Activated T-helper 1 cell treated with anti-CD3 and anti-CD28 coated beads, Interleukin-12 subunit alpha, Interleukin-12 subunit beta, Interleukin-2, Interleukin-4 antibody, amounts not matched to agents 30 ng/mL and 10 ng/mL and 1 ng/mL, durations not matched to agents 14 hours and 24 hours and 36 hours (primary cell): Measurements from ENCODE around the gene FKBP1B. TPM values are rescaled to one million over a fixed set of nuclear protein-coding genes. Genes with fewer than 3 reads are reported as not detected.
"Not testable (repeated sequence)": the region's sequence is repeated elsewhere in the genome, so short reads cannot be mapped to it uniquely, and the experiment has no call there.

Experiments
- DNase-seq: peaks from one replicate; pipeline ENCODE4 v3.0.0; 2021; ENCODE audit warnings: low spot score
- H3K27ac Mint-ChIP-seq: one replicate; pipeline ENCODE4 v1.8.0; 2021; ENCODE audit warnings: mild to moderate bottlenecking, mixed read lengths
- H3K27me3 Mint-ChIP-seq: one replicate; pipeline ENCODE4 v1.8.0; 2022; ENCODE audit warnings: mild to moderate bottlenecking, moderate library complexity, mixed read lengths; ENCODE audit not compliant: insufficient read depth
- H3K36me3 Mint-ChIP-seq: one replicate; pipeline ENCODE4 v1.8.0; 2021; ENCODE audit warnings: low read depth, mixed read lengths
- H3K4me1 Mint-ChIP-seq: one replicate; pipeline ENCODE4 v1.8.0; 2021; ENCODE audit warnings: low read depth, mixed read lengths
- H3K4me3 Mint-ChIP-seq: one replicate; pipeline ENCODE4 v1.8.0; 2021; ENCODE audit warnings: mild to moderate bottlenecking, moderate library complexity, mixed read lengths
- H3K9me3 Mint-ChIP-seq: one replicate; pipeline ENCODE4 v1.8.0; 2021; ENCODE audit warnings: mixed read lengths
- intact Hi-C: fragments of 100-400 bp; cut with micrococcal nuclease; formaldehyde crosslinking; loops from one replicate; pipeline ENCODE4 v1.15.1; 2024
- total RNA-seq: library from RNA; stranded (reverse); gene quantifications from 2 replicates; pipeline ENCODE4 v1.2.3, GENCODE V29; 2022

The FKBP1B gene
- total RNA-seq, 1 donor from 2014 or later: 0.47 TPM

DNA sequence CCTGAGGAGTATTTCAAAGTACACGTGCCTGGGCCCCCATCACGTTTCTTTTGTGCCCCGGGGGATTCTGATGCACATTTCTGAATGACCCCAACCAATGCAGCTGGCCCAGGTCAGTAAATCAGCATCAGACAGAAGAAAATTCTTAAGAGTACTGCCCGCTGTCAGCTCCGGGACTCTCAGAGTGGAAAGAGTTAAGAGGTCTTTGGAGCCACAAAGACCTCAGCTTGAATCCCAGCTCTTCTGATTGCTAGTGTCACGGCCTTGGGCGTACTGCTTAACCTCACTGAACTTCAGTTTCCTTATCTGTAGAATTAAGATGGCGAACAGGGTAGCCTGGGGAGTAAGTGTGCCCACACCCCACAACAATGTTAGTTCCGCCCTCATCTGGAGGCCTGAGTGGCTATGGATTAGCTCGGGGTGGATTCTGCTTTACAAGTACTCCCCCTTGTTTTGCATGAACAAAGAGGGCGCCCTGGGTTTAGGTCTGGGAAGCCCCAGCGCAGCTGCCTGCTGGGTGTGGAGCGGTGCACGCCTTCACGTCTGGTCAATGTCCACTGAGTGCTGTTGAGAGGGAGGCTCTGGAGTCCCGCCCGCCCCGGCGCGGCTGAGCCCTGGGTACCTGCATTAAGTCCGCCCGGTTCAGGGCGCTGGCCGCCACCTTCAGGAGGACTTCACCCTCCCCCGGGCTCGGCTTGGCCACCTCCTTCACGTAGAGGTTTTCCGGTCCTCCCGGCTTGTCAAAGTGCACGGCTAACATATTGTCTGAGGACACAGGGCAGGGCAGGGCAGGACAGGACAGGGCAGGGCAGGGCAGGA lies 34.2 kb downstream of the FKBP1B start:
- Mint-ChIP-seq H3K27ac (peak overlapping the region; percentile 75), H3K4me1 (peaks cover 18% of the 10 kb centered on the region), H3K27me3 (no peaks in the 10 kb centered on the region), H3K9me3 (no peaks in the 10 kb centered on the region), H3K36me3 (peaks cover 5% of the 10 kb centered on the region), H3K4me3 (peak overlapping the region; percentile 85)
- intact Hi-C loops: loop anchor here (1.0 to 5.0 kb wide), 9 partner anchors 7 to 299 kb away; partner anchors contain the start of genes ATAD2B, FAM228B, PFN4 and SF3B6
- no peak for DNase-seq

- Mint-ChIP-seq H3K36me3 (peaks cover 6% of the 10 kb centered on the region), H3K27me3 (no peaks in the 10 kb centered on the region), H3K27ac (peak within 1 kb of the TSS; percentile 75), H3K4me3 (peak within 1 kb of the TSS; percentile 85), H3K4me1 (peaks cover 18% of the 10 kb centered on the region), H3K9me3 (no peaks in the 10 kb centered on the region)
- intact Hi-C loops: loop anchor here (1.0 to 5.0 kb wide), 9 partner anchors 8 to 298 kb away; partner anchors contain the start of genes ATAD2B, FAM228B, PFN4 and SF3B6
- peak; percentile 77 for DNase-seq
These were observed 35.1 kb downstream of the FKBP1B start, which contains the start of gene TP53I3 for GRCh38 chr2:24084386-24085199. TP53I3 (minus strand) TSS chr2:24084834; CDS start chr2:24084326, 508 bp downstream.

GRCh38 chr2:24085200-24085489 lies 35.6 kb downstream of the FKBP1B start:
- H3K27ac Mint-ChIP-seq: no peak overlapping the region
- intact Hi-C loops: loop anchor here (2.0 kb wide), 2 partner anchors 38 to 158 kb away; partner anchors contain the start of genes ATAD2B and WDCP
- H3K9me3 Mint-ChIP-seq: no peaks in the 10 kb centered on the region
- H3K4me3 Mint-ChIP-seq: peak overlapping the region; percentile 85
- peaks cover 6% of the 10 kb centered on the region for H3K36me3 Mint-ChIP-seq
- H3K27me3 Mint-ChIP-seq: no peaks in the 10 kb centered on the region
- DNase-seq: no peak
- peaks cover 18% of the 10 kb centered on the region for H3K4me1 Mint-ChIP-seq

GRCh38 chr2:24086241-24086640 lies 36.7 kb downstream of the FKBP1B start:
- no peak for DNase-seq
- peaks cover 18% of the 10 kb centered on the region for H3K4me1 Mint-ChIP-seq
- intact Hi-C loops: no loop called here

DNA sequence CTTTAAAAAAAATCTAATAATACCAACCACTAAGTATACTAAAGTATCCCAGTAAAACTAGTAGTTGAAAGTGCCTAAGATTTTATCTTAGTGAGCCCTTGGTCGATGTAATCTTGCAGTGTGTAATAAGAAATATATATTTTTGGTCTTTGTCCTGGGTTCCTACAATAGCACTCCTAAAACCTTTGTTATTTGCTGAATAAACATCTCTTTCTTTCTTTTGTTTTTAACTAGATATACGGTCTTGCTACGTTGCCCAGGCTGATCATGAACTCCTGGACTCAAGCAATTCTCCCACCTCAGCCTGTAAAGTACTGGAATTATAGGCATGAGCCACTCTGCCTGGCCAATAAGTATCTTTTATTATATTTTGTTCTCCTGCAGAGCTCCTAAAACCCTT lies 37.5 kb downstream of the FKBP1B start:
- intact Hi-C loops: no loop called here
- Mint-ChIP-seq H3K27ac (no peak overlapping the region), H3K36me3 (peaks cover 6% of the 10 kb centered on the region), H3K4me3 (no peak overlapping the region), H3K27me3 (no peaks in the 10 kb centered on the region), H3K9me3 (no peaks in the 10 kb centered on the region), H3K4me1 (peaks cover 18% of the 10 kb centered on the region)
- DNase-seq: no peak

More at GRCh38 chr2:24086241-24086640, 36.7 kb downstream of the FKBP1B start:
- Mint-ChIP-seq H3K27ac (no peak overlapping the region), H3K27me3 (no peaks in the 10 kb centered on the region), H3K36me3 (peaks cover 6% of the 10 kb centered on the region), H3K9me3 (no peaks in the 10 kb centered on the region), H3K4me3 (no peak overlapping the region)

DNA sequence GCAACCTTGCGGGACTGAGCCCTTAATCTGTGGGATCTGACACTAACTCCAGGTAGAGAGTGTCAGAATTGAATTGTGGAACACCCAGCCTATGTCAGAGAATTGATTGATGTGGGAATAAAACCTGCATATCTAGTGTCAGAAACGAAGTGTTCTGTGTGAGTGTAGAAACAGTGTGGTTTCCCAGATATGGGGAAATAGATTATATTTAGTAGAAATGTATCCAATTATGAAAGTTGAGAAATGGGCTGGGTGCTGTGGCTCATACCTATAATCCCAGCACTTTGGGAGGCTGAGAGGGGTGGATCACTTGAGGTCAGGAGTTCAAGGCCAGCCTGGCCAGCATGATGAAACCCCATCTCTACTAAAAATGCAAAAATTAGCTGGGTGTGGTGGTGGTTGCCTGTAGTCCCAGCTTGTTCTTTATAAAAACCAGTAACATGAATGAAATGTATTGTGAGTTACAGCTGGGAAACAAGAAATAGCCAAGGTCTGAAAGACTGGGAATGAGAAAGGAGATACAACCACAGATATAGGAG lies 39.3 kb downstream of the FKBP1B start:
- no peak overlapping the region for H3K27ac Mint-ChIP-seq
- no peaks in the 10 kb centered on the region for H3K9me3 Mint-ChIP-seq
- peaks cover 6% of the 10 kb centered on the region for H3K36me3 Mint-ChIP-seq
- intact Hi-C loops: no loop called here
- H3K27me3 Mint-ChIP-seq: no peaks in the 10 kb centered on the region
- H3K4me1 Mint-ChIP-seq: peaks cover 12% of the 10 kb centered on the region
- H3K4me3 Mint-ChIP-seq: no peak overlapping the region
- no peak for DNase-seq

DNA sequence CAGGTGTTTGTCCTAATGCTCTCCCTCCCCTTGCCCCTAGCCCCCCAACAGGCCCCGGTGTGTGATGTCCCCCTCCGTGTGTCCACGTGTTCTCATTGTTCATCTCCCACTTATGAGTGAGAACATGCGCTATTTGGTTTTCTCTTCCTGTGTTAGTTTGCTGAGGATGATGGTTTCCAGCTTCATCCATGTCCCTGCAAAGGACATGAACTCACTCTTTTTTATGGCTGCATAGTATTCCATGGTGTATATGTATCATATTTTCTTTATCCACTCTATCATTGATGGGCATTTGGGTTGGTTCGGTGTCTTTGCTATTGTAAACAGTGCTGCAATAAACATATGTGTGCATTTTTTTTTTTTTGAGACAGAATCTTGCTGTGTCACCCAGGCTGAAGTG lies 43.7 kb downstream of the FKBP1B start:
- not testable (repeated sequence) for H3K9me3 Mint-ChIP-seq

DNA sequence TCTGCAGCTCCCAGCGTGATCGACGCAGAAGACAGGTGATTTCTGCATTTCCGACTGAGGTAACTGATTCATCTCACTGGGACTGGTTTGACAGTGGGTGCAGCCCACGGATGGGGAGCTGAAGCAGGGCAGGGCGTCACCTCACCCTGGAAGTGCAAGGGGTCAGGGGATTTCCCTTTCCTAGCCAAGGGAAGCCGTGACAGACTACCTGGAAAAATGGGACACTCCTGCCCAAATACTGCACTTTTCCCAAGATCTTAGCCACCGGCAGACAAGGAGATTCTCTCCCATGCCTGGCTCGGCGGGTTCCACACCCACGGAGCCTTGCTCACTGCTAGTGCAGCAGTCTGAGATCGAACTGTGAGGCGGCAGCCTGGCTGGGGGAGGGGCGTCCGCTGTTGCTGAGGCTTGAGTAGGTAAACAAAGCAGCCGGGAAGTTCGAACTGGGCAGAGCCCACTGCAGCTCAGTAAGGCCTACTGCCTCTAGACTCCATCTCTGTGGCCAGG lies 45.7 kb downstream of the FKBP1B start:
- H3K27me3 Mint-ChIP-seq, DNase-seq, H3K4me1 Mint-ChIP-seq, H3K9me3 Mint-ChIP-seq, H3K4me3 Mint-ChIP-seq, H3K27ac Mint-ChIP-seq, intact Hi-C loops, H3K36me3 Mint-ChIP-seq: not testable (repeated sequence)

More for the DNA sequence above, 43.7 kb downstream of the FKBP1B start:
- H3K27me3 Mint-ChIP-seq, H3K4me1 Mint-ChIP-seq, H3K4me3 Mint-ChIP-seq, DNase-seq, intact Hi-C loops, H3K27ac Mint-ChIP-seq: not testable (repeated sequence)
- H3K36me3 Mint-ChIP-seq: peaks cover 10% of the 10 kb centered on the region

GRCh38 chr2:24100732-24101131 lies 51.2 kb downstream of the FKBP1B start:
- H3K36me3 Mint-ChIP-seq, H3K4me3 Mint-ChIP-seq, H3K27me3 Mint-ChIP-seq, H3K27ac Mint-ChIP-seq, H3K4me1 Mint-ChIP-seq, H3K9me3 Mint-ChIP-seq, intact Hi-C loops, DNase-seq: not testable (repeated sequence)

DNA sequence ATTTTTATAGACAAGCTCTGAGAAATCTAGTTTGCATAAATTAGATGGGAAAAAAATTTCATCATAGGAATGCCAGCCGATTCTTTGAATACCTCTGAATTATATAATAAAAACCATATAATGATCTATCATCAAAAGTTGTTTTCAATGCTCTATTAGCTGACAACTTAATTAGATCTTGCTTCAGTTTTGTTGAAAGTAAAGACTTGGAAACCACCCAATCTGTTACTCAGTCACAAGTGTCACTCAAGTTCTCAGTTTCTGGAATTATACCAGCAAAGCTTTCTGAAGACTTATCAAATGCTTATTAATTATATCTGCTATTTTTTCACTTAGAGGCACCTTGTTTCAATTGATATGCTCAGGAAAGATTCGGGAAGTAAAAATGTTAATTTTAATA lies 52.5 kb downstream of the FKBP1B start:
- intact Hi-C loops: no loop called here
- no peak overlapping the region for H3K27ac Mint-ChIP-seq
- no peak for DNase-seq
- peaks cover 2% of the 10 kb centered on the region for H3K27me3 Mint-ChIP-seq
- H3K4me3 Mint-ChIP-seq: no peak overlapping the region
- H3K36me3 Mint-ChIP-seq: peaks cover 1% of the 10 kb centered on the region
- peaks cover 14% of the 10 kb centered on the region for H3K9me3 Mint-ChIP-seq
- no peaks in the 10 kb centered on the region for H3K4me1 Mint-ChIP-seq

DNA sequence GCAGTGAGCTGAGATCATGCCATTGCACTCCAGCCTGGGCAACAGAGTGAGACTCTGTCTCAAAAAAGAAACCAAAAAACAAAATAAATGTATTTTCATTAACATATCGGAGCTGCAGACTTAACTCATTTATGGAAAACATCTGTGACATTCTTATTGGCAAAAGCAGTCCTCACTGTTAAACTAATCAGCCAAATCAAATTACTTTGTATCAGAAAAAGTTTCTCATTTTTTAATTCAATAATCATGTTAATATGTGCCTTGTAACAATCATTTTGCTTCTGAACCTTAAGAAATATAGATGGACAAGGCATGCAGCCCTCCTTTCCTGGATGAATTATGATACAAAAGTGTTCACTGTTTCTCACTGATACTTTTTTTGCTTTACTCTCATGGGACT lies 53.1 kb downstream of the FKBP1B start:
- DNase-seq: no peak
- Mint-ChIP-seq H3K9me3 (peaks cover 20% of the 10 kb centered on the region), H3K27me3 (peaks cover 5% of the 10 kb centered on the region), H3K36me3 (peaks cover 1% of the 10 kb centered on the region), H3K27ac (no peak overlapping the region), H3K4me1 (no peaks in the 10 kb centered on the region), H3K4me3 (no peak overlapping the region)
- intact Hi-C loops: no loop called here

DNA sequence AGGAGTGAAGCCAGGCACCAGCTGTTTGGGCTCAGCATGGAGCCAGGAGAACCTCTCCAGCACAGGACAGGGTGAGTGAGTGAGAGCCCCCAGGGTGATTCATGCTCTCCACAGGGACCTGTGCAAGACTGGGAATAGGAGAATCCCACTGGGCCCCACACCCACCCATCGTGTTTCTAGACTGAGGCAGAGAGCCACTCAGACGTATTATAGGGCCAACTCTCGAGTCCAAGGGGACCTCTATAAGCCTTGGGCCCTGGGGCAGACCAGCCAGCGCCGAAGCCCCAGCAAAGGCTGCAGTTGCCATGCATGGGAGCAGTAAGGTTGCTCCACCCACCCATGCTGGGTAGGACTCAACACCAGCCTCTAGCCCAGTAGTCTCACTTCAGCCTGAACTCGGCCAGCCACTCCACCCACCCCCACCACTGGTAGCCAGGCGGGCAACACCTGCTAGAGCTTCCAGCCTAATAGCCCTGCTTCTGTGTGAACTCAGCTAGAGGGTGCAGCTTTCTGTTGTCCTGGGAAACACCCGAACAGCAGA lies 54.6 kb downstream of the FKBP1B start:
- Mint-ChIP-seq H3K36me3 (peaks cover 1% of the 10 kb centered on the region), H3K4me3 (no peak overlapping the region), H3K9me3 (peaks cover 26% of the 10 kb centered on the region), H3K4me1 (no peaks in the 10 kb centered on the region), H3K27me3 (peaks cover 5% of the 10 kb centered on the region), H3K27ac (no peak overlapping the region)
- intact Hi-C loops: no loop called here
- no peak for DNase-seq
